IPS DF 4.7 (cell line): ENCODE measurements around the gene CHMP2B.
"Not testable (repeated sequence)": the region's sequence is repeated elsewhere in the genome, so short reads cannot be mapped to it uniquely, and the experiment has no call there.

Experiments used
- DNase-seq: peaks from one replicate; pipeline ENCODE4 v3.0.0-alpha.2; 2013; ENCODE audit warnings: low spot score; ENCODE audit errors: extremely low read depth

Gene CHMP2B

DNA sequence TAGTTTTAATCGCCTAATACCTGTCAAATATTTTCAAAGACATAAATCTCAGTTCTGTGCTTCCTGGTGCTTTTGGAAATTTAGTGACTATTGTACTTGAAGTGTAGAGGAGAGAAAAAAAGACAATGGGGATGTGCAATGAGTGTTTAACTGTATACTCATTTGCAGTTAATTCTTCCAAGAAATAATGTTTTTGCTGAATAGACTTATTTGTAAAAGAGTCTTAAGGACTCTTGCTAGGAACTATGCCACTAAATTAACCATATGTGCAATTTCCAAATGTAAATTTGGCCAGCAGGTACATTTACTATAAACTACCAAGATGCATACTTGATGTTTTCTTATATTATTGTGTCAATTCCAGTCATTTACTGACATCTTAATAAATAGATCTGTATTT, 2.0 kb downstream of the CHMP2B start:
- DNase-seq: no peak

- no peak for DNase-seq
These were observed 6.7 kb downstream of the CHMP2B start for GRCh38 chr3:87233805-87234204.

- DNase-seq: no peak
These were observed 9.0 kb downstream of the CHMP2B start for GRCh38 chr3:87236093-87236492.

GRCh38 chr3:87246662-87247429, 19.7 kb downstream of the CHMP2B start:
- no peak for DNase-seq

DNA sequence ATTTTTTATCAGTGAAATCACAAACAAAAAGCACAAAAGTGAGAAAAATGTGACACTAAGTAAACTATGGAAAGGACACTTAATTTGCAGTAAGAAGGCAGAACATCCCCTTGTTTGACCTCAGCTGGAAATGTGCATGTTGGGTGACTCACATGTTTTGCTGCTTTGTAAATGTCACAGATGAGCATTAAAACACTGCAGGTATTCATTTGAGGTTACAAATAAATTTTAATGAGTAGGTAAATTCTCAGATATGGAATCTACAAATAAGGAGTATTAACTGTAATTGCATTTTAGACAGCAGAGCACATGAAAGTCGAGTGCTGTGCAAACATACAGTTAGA, 20.3 kb downstream of the CHMP2B start:
- no peak for DNase-seq

DNA sequence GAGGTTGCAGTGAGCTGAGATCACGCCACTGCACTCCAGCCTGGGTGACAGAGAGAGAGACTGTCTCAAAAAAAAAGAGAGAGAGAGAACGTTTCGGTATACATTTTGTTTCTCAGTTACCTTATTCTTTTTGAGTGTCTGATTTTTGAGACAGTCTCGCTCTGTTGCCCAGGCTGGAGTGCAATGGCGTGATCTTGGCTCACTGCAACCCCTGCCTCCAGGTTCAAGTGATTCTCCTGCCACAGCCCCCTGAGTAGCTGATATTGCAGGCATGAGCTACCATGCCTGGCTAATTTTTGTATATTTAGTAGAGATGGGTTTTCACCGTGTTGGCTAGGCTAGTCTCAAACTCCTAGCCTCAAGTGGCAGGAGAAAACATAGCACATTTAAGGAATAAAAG, 21.1 kb downstream of the CHMP2B start:
- DNase-seq: not testable (repeated sequence)

DNA sequence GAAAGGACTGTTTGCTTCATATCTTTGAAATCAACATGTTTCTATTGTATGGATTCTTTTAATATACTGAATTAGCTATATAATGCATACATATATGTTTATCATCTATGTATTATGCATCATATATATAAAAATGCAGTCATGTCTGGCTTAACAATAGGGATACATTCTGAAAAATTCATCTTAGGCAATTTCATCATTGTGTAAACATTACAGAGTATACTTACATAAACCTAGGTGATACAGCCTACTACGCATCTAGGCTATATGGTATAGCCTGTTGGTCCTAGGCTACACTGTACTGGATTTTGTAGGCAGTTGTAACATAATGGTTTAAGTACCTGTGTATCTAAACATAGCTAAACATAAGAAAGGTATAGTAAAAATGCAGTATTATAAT, 21.7 kb downstream of the CHMP2B start:
- DNase-seq: no peak

DNA sequence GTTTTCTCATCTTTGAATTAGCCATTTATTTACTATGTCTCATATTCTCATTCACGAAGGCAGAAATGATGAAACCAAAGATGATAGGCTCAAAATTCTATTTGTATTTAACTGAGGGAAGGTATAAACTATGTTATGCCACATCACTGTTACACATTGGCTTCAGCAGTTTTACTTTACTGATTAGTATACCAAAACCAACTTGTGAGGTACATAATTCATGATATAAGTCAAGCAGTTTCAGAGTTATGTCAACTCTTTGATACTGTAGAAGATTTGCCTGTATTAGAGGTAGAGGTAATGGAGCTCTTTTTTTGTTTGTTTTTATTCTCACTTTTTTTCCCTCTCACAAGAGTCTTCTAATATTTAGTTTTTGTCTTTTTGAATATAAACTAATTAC, 22.9 kb downstream of the CHMP2B start:
- no peak for DNase-seq

GRCh38 chr3:87260270-87260669, 33.2 kb downstream of the CHMP2B start:
- DNase-seq: no peak

- no peak for DNase-seq
These were observed 34.8 kb downstream of the CHMP2B start for GRCh38 chr3:87261925-87262324.

DNA sequence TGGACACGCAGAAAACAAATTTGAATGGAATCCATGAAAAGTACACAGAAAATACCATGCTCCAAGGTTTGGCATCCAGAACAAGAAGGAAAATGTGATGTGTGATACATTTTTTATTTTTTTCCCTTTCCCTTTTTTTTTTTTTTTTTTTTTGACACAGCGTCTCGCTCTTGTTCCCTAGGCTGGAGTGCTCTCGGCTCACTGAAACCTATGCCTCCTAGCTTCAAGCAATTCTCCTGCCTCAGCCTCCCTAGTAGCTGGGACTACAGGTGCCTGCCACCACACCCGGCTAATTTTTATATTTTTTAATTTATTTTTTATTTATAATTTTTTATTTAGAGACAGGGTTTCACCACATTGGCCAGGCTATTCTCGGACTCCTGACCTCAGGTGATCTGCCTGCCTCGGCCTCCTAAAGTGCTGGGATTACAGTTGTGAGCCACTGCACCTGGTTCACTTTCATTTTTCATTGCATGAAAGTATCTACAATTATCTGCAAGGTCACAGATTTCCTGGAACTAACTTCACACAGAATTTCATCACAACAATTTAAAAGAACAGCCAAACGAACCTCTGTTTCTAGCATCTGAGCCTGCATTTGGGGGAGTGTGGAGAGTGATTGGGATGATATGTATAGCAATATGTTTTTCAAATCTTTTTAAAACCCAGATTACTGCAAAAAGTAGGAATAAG, 41.0 kb downstream of the CHMP2B start:
- no peak for DNase-seq

DNA sequence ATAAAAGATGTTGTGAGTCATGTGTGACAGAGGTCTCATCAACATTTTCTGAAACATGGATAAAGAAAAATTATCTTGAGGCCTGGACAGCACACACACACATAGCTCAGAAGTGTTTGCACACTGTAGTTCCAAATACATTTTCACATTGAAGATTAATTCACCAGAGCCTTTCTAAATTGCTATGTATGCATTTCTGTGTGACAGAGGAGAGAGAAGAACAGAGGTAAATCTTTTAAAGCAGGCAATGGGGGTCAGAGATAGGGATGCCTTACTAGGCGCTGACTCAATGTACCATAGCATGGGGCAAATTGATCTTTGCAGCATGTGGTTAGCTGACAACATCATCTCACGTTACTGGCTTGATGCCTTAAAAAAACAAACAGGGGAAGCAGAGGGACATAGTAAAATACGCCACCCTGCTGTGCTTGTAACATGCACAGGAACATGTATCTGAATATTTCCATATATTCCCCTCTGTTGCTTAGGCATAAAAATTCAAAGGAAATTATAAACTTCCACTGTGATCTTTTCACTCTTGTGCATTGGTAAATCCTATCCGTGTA, 41.6 kb downstream of the CHMP2B start:
- DNase-seq: no peak

- no peak for DNase-seq
These were observed 42.6 kb downstream of the CHMP2B start for GRCh38 chr3:87269723-87270122.

GRCh38 chr3:87270908-87271700, 44.0 kb downstream of the CHMP2B start:
- DNase-seq: no peak

DNA sequence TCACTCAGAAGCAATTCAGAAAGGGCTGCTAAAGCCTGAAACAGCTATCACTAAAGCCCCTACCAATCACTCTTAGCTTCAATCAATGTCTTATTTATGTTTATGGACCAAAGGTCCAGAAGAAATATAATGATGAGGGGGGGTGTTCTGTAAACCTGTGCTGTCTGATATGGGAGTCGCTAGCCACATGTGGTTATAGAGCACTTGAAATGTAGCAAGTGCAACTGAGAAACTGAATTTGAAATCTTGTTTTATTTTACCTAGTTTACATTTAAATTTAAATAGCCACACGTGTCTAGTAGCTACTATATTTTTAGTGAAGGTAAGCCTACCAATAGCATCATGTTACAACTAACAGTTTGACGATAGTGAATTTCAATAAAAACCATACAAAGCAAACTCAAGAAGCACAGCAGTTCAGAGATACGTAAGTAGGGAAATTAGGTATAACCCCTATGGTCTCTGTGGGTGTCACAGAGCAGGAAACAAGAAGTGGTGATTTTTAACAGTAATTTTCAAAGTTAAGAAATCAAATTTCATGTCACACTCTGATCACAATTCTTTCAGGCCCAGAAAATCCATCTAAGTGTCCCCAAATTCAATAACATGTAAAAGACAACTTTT, 45.7 kb downstream of the CHMP2B start:
- no peak for DNase-seq

DNA sequence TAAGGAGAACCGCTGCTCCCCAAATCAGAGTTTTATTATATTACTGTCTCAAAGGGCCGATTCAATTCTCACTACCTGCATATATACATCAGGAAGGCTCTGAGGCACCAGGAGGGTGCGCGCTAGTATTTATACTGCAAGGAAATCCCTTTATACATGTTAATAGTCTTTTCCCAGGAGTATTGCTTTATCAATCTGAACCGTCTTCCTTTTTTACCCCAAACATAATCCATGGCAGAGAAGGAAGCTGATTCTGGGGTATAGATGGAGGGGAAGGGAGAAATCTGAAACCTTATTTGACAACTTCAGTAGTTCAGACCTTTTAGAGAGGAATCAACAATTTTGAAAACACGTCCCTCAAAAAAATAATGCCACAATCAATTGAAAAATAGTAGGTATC, 49.4 kb downstream of the CHMP2B start, which contains the start of gene POU1F1:
Gene POU1F1, minus strand, starts transcription at position 101 of the 400 bp plus-strand sequence. CDS start 122 bp downstream, outside the sequence.
- no peak for DNase-seq

- no peak for DNase-seq
These were observed 59.9 kb downstream of the CHMP2B start for GRCh38 chr3:87287011-87287410.

- no peak for DNase-seq
These were observed 61.3 kb downstream of the CHMP2B start for GRCh38 chr3:87288446-87288845.

- DNase-seq: no peak
These were observed 71.1 kb downstream of the CHMP2B start for GRCh38 chr3:87298111-87298718.

DNA sequence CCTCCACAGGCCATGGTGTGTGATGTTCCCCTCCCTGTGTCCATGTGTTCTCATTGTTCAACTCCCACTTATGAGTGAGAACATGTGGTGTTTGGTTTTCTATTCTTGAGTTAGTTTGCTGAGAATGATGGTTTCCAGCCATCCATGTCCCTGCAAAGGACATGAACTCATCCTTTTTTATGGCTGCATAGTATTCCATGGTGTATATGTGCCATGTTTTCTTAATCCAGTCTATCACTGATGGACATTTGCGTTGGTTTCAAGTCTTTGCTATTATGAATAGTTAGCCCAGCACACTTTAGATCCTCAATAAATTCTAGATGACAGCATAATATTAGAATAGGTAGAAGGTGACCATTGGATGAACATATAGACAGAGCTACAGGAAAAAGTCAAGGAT, 77.9 kb downstream of the CHMP2B start:
- DNase-seq: not testable (repeated sequence)
